HG02885 (cell line): Measurements from ENCODE around the gene GSTM2.

Experiments
- ATAC-seq: cut with Tn5 transposase; IDR thresholded peaks from one replicate; pipeline ENCODE4 v1.9.1; 2021; ENCODE audit warnings: mild to moderate bottlenecking; ENCODE audit not compliant: unreplicated experiment, poor library complexity

GSTM2 gene

DNA sequence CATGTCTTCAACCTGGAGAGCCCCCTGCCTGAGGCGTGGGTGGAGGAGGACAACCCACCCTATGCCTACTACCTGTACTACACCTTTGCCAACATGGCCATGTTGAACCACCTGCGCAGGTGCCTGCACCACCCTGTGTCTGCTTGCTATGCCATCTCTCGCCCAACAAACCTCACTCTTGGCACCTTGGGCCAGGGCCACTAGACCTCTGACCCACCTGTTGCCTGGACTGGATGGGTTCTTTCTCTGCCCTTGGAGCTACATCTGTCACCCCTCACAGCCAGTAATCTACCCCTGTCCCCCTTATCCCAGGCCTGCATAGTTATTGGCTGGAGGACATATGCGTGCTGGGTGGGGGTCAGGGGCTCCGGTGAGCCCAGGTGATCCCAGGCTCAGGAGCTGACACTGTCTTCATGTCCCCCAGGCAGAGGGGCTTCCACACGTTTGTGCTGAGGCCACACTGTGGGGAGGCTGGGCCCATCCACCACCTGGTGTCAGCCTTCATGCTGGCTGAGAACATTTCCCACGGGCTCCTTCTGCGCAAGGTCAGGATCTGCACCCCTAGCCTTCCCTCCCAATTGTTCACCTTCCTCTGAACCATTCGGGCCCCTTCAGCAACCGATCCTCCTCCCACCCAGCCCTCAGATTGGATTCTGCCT, 38.4 kb upstream of the GSTM2 start:
- no peak for ATAC-seq

DNA sequence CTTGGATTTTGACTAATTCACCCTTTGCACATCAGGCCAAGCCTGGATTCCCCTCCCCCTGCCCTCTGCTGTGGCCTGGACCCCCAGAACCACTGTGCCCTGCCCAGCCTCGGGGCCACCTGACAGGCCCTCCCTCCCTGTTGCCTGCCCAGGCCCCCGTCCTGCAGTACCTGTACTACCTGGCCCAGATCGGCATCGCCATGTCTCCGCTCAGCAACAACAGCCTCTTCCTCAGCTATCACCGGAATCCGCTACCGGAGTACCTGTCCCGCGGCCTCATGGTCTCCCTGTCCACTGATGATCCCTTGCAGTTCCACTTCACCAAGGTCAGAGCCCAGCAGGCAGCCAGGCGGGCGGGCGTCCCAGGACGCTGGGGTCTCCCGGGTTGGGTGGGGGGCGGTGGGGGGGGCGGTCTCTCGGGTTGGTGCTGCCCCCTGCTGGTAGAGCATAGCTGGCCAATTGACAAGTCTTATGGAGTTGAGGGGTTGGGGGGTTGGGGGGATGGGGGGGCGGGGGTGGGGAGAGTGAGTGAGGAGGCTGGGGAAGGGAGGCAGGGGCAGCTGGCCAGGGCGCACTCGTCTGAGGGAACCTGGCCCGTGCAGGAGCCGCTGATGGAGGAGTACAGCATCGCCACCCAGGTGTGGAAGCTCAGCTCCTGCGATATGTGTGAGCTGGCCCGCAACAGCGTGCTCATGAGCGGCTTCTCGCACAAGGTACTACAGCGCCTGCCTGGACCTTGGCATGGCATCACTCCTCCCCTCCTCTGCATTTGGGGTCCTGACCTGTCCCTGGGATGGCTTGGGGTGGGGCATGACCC, 37.6 kb upstream of the GSTM2 start:
- no peak for ATAC-seq

DNA sequence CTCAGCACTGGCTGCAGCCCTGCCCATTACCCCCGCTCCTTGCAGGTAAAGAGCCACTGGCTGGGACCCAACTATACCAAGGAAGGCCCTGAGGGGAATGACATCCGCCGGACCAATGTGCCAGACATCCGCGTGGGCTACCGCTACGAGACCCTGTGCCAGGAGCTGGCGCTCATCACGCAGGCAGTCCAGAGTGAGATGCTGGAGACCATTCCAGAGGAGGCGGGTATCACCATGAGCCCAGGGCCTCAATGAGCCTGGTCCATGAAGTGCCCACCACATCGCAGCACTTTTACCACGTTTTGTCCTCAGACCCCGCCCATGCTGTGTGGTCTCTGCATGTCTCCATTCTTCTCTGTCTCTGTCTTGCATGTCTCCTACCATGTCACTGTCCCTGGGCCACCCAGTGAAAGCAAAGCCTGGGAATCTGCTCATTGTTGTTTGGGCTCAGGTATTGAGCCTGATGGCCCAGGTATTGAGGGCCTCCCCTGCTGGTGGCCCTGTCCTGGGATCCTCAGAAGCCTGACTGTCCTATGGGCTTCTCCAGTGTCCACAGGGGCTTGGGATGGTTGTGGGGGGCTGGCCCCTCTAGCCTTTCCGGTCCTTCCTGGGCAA, 36.9 kb upstream of the GSTM2 start:
- ATAC-seq = no peak

DNA sequence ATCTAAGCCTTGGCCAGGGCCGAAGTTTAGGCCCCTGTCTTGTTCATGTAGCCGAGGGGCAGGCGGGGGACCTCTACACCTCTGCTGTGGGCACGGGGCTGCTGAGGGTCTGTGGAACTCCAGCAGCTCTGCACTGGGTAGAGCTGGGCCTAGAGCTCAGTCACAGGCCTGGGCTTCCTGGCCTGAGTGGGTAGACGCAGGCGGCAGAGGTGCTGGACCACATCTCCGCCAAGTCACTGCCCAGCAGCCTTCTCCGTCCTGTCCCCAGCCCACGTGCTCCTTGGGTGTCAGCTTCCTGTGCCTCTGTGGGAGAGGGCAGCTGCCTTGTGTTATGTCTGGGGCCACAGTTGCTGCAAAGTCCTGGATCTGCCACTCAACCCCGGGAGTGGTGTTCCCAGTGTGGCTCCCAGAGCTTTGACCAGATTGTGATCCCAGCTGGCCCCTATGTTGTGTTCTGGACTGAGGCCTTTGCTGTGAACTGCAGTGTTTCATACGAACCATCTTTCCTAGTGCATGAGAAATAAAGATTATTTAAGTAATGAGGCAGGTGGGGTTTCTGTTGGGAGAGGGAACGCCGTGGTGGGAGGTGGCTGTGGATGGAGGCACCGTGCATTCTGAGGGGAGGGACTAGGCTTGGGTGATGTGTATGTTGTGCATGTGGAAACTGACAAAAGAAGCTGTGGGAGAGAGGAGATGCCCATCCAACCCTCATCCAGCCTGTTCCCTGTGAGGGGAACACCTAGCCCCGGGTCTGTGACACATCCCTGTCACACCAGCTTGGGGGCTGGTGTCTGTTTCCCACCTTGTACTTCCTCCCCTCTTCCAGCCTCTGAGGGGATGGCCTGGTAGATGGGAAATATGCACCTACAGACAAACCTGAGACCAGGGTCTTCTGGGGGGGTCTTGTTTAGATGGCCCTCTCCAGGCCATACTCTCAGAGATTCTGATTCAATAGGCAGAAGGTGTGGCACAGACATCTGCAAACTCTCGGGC, 36.0 kb upstream of the GSTM2 start:
- no peak for ATAC-seq

DNA sequence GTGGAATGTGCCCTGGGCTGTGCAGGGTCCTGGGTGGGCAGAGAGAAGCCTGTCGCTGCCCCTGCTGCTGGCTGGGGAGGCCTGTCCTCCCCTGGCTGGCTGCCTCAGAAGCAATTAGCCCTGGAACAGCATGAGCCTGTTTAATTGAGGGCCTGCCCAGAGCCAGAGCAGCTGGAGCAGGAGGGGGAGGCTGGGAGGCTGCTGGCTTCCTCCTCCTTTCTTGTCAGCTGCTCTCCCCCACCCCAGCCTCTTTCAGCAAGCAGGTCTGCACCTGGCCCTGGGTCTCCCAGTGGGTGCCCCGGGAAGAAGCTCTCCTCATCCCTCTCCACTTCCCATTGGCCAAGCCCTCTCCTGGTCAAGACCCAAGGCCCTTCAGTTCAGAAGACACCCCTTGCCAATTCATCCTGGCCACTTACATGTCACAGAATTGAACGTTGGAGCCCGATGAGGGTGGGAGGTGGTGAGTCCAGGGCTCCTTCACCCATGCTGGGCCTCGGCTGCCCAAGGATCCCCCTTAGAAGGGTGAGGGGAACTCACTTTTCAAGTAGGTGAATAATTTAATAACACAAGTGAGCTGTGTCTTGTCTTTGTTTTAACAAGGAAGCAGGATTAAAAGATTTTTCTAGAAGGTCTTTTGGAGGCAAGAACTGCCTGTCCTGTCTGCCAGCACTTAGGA, 35.0 kb upstream of the GSTM2 start:
- no peak for ATAC-seq

DNA sequence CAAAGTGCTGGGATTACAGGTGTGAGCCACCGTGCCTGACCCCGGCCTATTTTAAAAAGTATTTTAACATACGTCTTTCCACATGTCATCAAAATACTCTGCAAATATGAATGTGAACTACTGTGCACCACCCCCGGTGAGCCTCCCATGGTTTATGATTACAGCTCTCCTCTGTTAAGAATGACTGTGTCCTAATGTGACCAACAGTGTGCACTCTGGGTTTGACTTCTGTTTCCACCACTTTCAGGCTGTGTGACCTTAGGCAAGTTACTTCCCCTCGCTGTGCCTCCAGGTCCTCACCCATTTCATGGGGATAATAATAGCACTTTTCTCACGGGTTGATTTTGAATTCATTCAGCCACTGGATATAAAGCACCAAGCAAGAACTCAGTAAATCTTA, 33.6 kb upstream of the GSTM2 start:
- no peak for ATAC-seq

DNA sequence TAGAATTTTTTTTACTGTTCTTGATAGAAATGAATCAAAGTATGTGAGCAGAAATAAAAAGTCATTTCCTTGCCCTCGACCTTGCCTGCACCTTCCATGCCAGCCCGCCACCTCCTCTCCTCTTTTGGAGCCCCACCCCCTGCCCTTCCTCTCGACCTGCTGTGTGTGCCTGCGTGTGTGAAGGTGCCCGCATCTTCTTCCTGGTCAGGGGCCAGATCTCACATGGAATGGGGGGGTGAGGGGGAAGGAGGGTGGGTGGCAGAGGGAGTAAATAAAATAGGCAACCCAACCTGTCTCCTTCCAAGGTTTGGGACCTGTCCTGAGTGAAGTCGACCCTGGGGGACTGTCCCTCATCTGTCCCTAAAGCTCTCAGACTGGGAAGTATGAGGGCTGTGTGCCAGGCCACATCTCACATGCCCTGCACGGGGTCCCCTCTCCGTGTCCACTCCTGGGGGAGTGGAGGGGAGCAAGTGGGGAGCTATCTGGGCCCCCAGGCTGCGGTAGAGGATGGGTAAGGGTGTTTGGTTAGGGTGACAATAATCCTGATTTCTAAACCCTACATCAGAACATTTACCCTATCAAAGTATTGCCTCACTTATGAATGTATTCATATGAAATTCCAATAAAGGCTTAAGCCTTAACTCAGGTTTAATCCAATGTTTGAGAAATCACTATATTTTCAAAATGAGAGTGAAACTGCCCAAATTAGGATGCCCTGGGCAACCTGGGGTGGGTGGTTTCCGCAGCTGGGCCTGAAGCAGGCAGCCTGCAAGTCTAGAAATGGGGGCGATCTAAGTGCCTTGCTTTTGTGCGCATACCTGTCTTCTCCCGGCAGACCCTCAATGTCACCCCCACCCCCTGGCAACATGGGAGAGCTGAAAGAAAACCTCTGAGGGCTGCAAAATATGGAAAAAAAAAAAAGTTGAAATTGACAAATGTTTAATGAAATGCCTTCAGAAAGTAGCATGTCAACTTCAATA, 32.8 kb upstream of the GSTM2 start:
- no peak for ATAC-seq

DNA sequence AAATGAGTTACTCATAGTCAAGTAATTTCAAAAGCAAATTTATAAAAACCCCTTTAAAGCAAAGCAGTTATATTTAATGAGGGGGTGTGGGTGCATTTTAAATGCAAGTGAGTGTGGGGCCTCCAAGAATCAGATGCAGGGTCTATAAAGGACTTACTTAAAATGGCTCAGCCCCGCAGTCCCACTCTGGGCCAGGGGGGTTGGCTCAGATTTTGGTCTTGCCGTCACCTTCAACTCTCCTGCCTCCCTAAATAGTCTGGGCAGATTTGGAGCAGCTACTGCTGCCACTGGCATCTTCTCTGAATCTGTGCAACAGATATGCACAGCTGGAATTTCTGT, 32.0 kb upstream of the GSTM2 start:
- ATAC-seq = no peak

DNA sequence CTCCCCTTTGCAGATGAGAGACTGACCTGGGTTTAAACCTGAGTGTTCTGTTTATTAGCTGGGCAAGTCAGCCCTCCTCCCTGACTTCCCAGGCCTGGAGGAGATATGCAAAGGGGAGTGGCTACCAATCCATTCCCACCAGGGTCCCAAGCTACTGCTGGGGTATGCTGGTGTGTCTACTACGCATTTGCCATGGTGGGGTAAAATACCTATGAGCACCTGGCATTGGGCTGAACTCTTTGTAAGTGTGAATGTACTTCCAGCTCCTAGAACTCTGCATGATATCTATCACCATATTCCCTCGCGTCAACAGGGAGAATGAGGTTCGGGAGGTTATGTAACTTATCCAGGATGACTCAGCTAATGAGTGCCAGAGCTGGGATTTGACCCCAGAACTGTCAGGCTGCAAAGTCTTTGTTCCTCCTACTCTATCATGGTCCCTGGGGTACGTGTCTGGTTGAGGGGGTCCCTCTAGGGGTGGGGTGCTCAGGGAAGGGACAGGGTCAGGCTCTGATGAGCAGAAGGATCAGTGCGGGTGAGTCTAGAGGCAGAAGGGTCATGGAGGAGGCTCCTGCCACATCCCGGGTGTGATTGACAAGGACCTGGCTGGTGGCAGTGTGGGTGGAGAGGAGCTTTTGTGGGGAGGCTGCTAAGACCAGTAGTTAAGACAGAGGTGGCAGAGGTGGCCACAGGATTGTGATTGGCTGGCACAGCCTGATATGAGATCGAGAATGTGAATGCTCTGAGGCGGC, 31.5 kb upstream of the GSTM2 start:
- ATAC-seq = no peak

DNA sequence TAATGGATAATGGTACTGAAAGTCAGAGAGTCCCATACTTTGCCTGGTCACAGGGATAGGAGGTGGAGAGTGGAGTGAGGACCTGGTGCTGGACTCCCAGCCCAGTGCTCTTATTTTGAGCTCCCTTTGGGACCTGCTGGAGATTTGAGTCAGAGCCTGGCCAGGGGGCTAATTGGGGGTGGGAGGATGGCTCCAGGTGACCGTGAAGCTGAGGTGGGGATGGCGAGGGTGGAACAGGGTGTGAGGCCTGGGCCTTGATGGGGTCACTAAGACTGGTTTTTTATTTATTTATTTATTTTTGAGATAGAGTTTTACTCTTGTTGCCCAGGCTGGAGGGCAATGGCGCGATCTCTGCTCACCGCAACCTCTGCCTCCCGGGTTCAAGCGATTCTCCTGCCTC, 30.4 kb upstream of the GSTM2 start:
- no peak for ATAC-seq

DNA sequence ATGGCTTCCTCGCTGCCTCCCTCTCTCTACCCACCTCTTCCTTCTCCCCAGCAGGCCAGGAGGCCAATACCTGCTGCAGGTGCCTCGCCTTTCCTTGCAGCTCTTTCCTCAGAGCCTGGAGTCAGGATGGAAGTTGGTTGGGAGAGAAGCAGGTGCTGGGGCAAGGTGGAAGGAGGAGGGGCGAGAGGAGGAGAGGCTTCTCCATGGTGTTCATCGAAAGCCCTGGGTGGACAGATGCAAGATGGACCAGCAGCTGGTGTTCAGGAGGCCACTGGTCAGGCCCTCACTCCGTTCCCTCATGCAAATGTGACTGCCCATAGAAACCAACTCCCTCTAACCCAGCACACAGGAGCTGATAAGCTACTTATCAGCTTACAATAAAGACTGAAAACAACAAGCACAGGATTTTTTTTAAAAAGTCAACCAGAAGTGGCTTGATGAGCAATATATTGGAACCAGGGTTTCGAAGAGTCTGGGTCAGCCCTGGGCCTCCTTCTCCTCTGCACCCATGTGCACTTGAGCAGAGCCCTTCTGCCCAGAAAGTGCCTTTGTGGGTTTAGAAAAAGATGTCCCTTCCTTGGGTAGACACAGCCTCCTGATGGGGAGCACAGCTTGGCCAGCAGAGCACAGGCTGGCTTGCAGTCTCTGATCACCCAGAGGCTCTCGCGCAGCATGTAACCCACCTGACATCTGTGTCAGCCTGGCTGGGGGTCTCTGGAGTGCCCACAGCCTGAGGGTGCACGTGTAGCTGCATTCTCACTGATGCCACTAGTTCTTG, 28.6 kb upstream of the GSTM2 start:
- no peak for ATAC-seq

DNA sequence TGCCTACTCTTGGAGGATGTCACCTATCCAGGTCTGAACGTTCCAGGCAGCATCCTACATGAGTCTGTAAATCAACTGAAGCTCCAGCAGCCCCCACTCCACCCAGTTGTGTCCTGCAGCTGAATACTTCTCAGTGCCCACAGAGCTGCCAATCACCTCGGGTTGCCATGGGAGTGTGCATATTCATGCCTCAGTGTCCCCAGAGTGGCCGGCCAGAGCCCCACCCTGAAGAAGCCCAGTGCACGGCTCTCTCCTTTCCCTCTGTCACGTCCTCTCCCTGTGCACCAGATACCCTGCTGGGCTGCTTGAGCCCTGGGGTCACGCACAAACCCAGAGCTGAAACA, 28.0 kb upstream of the GSTM2 start:
- no peak for ATAC-seq

DNA sequence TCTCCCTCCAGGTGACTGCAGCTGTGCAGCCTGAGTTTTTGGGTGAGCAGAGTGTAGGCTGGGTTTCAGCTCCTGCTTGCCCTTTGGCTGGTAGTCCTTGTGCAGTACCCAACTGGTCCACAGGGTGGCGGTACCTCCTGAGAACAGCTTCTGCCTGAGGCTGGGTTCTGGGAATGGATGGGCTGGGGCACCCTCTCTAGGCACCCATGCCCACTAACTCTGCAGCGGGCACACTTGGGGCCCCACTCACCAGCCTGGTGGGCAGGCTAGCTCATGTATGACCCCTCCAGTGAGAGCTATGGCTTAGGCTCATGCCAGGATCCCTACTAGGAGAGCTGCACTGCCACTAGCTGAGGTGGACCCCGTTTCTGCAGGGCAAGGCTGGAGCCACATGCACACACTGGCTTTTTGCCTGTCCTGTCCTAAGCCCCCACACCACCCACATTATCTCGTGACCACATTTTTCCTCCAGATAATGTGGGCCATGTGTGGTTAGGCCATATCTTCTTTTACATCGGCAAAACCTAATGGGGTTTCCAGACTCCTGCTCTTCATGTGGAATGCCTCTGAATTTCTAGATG, 27.5 kb upstream of the GSTM2 start:
- peak; percentile 60 for ATAC-seq

DNA sequence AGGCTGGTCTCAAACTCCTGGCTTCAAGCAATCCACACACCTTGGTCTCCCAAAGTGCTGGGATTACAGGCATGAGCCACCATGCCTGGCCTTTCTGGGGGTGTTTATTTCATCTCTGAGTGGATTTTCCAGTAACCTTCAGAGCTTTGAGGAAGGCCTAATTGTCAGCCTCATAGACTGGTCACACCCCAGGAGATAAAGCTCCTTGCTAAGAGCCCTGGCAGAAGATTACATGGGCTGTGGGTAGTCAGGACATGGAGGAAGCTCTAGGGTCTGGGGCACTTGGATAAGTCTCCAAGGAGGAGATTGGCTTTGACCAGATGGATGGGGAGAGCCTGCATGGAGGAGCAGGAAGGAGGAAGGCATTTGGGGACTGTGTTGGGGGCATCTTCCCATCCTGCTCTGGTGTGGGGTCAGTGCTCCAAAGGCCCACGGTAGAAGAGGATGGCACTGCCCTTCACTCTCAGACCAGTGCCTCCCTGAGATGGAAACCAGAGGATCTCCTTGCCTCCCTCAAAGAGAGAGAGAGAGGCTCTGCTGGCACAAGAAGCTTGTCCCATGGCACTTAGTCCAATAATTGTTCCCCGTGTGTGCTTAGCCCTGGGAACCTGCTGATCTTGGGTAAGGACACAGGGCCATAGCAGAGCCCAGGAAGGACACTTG, 26.6 kb upstream of the GSTM2 start:
- no peak for ATAC-seq

DNA sequence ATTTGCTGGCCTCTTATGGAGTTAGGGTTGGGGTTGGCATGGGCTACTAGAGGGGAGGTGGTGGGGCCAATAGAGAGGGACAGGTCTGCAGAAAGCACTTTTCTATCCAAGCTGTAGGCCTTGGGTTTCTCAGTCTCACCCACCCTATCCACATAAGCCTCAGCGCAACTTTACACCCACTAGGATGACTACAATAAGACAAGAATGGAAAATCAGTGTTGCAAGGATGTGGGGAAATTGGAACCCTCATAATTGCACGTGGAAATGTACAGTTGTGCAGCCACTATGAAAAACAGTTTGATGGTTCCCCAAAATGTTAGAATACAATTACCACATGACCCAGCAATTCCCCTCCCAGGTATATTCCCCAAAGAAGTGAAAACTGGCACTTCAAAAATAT, 26.0 kb upstream of the GSTM2 start:
- ATAC-seq = no peak

DNA sequence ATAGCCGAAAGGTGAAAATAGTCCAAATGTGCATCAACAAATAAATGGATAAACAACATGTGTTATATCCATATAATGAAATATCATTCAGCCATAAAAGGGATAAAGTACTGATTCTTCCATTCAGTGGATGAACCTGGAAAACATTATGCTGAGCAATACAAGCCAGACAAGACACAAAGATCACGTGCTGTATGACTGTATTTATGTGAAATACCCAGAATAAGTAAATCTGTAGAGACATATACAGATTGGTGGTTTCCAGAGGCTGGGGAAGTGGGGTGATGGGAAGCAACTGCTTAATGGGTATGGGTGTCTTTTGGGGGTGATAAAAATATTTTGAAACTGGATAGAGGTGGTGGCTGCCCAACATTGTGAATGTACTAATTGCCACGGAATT, 25.2 kb upstream of the GSTM2 start:
- no peak for ATAC-seq
